Hematopoietic multipotent progenitor cell treated with erythropoietin and hydrocortisone succinate and interleukin-3 and kit ligand, for 15 days (in vitro differentiated cells): ENCODE data around the gene SNX5.

Source experiments
- DNase-seq: peaks from one replicate; pipeline ENCODE4 v3.0.0-alpha.2; 2015; ENCODE audit warnings: low spot score

The SNX5 gene

DNA sequence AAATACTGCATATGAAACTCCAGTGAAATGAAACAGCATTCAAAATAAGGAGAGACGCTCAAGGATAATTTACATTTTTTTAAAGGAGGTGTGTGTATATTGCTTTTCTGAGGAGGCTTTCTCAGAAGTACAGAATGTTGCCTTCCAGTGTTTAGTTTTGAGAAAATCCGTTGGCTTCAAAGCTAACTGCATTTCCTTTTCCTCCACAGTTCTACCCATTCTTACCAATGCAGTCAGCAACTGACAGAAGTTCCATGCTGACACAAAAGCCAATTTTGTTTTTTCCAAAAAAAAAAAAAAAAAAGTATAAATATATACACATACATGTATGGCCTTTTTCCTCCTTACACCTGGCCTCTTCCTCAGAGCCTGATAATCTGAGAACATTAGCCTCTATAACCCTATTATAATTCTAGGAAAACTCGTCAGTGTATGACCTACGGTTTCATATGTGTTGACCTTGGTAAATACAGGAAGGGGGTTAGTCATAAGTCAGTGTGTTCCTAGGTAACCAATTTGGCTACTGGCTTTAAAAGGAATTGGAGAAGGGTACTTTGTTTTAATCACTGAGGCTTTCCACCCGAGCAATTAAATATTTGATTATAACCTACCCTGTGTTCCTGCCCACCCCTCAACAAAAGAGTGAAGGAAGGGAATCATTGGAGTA, 24.4 kb upstream of the SNX5 start:
- no peak for DNase-seq

DNA sequence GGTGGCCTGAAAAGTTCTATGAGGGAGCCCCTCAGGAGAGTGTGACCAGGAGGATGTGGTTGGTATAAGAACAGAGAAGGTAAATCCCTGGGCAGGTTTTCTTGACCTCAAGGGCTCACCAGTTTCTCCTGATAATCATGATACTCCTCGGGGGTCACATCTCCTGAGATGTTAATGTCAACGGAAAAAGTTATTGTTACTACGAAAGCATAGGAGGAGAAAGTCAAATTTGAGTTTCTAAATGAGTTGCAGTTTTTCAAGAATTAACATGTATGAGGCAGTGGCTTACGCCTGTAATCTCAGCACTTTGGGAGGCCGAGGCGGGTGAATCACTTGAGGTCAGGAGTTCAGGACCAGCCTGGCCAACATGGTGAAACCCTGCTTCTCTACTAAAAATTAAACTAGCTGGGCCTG, 23.6 kb upstream of the SNX5 start:
- DNase-seq, result no peak

DNA sequence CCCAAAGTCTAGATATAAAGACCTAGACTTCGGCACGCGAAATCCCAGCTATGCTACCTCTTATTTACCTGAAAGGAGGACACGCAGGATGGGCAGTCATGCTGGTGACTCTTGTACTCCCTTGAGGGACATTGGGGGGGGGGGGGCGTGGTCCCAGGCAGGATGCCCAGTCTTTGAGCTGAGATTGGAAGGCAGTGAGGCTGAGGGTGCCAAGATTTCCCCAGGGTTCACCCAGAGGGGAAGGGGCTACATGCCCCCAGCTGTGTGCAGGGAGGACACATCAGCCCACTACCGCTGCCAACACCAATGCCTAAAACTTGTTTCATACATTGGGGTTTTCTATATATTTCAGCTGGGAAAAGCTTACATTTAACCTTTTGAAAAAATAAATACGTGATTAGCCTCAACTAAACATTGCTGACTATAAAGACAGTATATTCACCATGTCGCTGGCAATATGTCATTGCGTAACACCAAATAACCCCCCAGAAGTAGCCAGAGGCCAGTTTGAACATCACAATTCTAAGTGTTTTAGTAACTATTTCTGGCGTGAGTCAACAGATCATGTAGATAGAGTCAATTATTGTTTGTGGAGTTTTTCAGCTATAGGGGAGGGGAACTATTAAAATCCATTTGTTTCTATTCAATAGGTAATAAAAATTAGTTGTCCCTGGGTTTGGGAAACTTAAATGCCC, 21.8 kb upstream of the SNX5 start:
- DNase-seq, result no peak

DNA sequence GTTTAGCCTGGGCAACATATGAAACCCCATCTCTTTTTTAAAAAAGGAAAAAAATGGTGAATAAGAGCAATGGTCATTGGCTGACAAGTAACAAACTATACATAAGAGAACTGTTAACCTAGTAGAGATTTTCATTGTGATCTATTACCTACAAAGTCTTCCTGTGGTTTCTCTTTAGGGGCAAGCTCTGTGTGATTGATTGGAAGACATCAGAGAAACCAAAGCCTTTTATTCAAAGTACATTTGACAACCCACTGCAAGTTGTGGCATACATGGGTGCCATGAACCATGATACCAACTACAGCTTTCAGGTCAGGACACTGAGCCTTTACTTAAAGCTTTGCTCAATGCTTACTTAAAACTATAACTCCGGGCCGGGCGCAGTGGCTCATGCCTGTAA, 19.4 kb upstream of the SNX5 start:
- no peak for DNase-seq

DNA sequence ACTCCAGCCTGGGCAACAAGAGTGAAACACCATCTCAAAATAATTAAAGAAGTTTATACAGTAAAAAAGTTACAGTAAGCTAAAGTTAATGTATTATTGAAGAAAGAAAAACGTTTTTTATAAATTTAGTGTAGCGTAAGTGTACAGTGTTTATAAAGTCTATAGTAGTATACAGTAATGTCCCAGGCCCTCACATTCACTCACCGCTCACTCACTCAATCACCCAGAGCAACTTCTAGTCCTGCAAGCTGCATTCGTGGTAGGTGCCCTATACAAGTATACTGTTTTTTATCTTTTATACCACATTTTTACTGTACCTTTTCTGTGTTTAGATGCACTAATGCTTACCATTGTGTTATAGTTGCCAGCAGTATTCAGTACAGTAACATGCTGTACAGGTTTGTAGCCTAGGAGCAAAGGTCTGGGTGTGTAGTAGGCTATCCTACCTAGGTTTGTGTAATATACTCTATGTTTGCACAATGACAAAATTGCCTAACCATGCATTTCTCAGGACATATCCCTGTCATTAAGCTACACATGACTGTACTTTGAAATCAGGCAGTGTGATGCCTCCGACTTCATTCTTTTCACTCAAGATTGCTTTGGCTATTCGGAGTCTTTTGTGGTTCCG, 16.9 kb upstream of the SNX5 start:
- DNase-seq, result no peak

DNA sequence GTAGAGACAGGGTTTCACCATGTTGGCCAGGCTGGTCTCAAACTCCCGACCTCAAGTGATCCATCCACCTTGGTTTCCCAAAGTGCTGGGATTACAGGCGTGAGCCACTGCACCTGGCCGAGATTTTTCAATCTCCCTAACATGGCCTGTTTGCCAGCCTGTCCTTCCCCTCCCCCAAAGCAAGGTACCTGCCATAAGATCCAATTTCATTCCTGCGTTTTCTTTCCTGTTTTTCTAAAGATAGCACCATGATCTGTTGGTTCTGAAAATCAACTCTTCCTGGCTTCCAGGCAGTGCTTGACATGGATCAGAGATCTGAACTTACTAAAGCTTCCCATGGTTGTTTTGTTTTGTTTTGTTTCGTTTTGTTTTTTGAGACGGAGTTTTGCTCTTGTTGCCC, 7.7 kb upstream of the SNX5 start:
- DNase-seq, result no peak

DNA sequence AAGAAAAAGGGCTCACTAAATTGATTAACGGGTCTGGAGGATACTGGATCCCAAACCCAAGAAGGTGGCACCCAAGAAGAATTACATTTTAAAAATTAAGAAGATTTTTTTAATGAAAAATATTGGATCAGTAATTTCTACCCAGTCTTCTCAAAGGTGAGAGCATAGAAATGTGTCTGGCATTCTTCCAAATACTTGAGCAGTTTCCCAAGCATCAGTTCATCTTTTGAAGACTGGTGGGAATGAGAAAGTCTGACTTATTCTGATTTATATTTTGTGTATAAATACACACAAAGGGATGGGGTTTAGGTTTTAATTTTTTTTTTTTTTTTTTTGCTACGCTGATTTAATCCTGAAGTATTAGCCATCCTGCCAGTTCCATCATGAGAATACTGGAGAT, 3.5 kb upstream of the SNX5 start:
- peak; percentile 52 for DNase-seq

DNA sequence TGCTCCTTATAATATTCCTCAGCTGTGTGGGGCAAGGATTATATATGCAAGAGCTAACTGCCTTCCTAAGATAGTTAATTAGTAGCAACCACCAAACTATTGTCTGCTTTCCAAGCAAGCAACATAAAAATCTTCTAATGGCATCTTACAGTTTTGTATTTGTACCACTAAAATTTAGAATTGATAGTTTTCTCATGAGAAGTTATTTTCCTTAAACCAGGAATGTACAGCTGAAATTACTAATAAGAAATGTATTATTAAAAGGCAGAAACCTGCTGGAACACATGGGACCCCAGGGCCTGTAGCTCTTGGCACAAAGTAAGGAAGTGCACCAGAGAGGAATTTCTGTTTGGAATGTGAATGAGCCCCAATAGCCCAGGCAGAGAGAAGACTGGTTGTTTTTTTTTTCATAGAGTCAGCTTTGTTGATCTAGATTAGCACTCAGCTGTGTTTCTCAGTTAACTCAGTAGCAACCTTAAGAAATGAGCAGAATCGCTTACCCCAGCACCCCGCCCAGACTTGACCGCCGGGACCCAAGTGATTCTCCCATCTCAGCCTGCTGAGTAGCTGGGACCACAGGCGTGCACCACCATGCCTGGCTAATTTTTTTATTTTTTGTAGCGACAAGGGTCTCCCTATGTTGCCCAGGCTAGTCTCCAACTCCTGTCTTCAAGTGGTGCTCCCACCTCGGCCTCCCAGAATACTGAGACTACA, 2.9 kb upstream of the SNX5 start:
- DNase-seq, result peak; percentile 54

DNA sequence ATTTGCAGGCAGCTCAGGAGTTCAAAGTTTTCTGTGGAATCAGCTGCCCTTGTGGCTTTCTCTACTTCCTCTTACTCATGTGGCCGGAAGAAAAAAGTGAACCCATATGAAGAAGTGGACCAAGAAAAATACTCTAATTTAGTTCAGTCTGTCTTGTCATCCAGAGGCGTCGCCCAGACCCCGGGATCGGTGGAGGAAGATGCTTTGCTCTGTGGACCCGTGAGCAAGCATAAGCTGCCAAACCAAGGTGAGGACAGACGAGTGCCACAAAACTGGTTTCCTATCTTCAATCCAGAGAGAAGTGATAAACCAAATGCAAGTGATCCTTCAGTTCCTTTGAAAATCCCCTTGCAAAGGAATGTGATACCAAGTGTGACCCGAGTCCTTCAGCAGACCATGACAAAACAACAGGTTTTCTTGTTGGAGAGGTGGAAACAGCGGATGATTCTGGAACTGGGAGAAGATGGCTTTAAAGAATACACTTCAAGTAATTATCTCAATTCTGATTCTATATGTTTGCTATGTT, 1.4 kb upstream of the SNX5 start:
- peak; percentile 43 for DNase-seq

DNA sequence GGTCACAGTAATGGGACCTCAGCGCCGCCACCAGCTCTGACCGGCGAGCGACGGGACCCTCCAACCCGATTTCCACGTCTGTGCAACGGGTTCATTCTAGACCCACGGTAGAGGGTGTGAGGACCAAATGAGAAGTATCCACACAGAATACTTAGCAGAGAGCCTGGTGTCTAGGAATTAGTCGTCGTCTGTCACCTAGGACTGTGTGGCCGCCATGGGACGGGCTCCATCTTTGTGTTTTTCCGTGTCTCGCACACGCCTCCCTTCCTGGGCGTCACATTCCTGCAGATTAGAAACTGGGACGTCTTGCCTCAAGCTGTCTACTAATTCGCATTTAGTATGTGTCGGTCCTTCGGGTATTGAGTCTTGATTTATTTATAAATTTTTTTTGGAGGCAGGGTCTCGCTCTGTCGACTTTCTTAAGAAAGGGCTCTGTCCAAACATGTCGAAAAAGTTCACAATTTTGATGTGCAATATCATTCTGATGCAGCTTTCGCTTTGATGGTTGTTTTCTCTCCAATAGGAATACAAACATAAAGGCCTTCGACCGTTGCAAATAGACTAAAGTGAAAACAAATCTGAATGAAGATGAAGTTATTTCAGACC, 787 bp upstream of the SNX5 start:
- peak; percentile 66 for DNase-seq

DNA sequence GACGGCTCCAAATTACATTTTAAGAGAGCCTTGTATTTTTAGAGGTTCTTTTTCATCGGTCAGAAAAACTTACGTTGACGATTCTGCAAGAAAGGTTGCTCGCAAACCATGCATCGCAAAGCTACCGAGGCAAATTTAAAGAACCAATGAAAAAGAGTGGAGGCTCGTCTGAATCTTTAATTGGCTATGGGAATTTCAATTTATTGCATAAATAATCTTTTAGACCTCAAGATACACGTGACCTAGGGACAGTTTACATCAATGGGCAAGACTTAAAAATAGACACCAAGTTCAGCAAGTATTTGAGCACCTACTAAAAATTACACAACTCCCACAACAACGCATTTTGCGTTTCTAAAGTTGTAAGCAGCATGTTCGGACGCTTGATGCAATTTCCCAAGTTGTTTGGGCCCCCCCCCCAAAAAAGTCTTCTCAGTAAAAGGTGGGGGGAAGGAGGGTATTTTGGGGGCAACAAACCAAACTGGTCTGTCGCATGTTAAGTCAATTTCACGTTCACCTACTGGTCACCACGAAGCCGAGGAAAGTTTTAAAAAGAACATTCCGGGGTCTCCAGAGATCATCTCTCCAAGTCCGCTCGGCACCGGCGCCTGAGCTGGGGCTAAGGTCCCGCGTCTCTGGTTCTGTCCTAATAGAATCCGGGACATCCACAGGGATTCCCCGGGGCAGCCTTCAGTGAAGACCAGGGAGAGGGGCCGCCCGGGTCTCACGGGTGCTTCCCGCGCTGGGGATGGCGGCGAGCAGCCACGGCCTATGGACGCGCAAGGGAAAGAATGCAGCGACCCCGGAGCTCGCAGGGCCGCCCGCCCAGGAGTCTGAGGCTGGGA, 851 bp downstream of the SNX5 start:
- peak; percentile 53 for DNase-seq

DNA sequence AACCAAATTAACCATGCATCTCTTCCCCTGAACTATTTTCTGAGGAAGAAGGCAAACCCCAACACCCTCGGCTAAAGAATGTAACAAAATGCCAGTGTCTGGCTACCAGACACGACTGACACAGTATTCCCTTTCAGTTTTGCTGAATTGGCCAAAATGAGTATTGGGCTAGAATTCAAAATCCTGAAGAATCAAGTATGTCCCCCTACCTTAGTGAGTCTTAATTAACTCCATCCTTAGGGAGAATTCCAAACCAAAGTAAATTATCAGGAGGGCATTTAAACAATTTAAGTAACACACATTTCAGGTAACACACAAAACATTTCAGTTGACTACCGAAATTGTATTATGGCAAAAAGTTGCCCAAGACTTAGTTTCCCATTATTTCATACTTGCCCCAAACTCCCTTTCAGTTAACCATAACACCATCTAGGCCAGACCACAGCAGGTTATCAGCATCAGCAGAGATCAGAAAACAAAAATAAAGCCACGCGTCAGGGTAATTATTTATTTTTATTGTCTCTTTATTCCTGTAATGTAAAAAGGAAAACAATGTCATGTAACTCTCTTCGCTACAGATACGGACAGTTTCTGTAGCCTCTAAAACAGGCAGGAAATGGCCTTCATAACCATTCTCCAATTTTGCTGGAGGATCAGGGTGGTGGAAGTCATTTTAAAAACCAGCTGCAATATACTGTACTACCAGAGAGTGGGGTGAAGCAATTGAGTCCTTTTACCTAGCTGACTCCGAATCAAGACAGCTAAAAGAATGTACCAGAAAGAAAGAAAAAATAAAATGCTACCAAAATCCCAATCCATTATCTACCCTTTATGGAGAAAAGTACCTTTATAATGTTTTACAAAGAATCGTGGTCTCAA, 1.9 kb downstream of the SNX5 start:
- DNase-seq, result peak; percentile 56

DNA sequence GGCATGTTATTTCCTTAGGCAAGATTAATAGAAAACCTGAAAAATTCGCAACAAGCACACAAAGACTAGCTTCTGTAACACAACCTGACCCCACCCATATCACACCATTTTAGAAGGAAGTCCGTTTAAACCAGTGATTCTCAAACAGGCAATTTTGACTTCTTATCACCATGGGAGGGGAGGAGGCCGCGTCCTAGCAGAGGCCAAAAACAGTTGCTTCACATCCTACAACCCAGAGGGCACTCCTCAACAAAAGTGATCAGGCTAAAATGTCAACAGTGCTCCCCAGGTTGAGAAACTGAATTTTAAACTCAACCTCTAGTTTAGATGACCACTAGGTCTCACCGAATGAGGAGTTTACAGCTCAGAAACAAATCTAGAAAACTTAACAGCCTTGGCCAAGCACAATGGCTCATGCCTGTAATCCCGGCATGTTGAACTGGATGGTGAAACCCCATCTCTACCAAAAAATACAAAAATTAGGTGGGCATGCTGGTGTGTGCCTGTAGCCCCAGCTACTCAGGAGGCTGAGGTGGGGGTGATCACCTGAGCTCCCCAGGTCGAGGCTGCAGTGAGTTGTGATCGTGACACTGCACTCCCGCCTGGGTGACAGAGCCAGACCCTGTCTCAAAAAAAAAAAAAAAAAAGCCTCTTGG, 3.4 kb downstream of the SNX5 start:
- DNase-seq, result peak; percentile 61

DNA sequence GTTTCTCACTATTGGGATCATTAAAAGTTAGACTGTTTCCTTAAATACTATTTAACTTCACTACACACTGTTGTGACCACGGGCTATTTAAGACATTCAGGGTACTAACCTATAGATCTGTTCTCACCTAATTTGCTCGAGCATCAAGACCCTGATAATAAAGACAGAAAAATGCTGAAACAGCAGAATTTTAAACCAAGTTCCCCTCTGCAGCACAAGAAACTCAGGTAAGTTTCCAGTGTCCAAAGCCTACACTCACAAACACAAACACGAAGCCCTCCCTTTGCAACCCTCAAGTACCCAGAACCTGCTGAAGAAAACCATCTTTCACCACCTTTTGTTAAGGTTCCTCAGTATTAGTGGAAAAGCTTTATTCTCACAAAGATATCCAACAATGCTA, 4.0 kb downstream of the SNX5 start:
- no peak for DNase-seq

DNA sequence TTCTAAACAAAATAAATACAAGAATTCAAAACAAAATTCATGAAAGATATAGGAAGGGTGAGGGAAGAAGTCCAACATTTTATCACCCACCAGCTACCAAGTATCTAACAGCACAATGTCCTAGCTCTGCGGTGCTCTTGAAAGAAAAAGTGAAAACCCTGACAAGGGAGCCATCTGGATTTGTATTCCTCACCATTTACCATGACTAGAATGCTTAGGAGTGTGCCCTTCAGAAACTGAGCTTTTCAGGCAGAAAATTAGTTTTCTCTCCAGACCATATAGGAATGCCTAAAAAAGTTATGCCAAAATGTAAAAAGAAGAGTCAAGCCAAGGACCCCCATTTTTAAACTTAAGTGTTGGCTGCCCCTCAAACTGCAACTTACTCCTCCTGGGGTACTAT, 4.5 kb downstream of the SNX5 start:
- DNase-seq, result no peak

DNA sequence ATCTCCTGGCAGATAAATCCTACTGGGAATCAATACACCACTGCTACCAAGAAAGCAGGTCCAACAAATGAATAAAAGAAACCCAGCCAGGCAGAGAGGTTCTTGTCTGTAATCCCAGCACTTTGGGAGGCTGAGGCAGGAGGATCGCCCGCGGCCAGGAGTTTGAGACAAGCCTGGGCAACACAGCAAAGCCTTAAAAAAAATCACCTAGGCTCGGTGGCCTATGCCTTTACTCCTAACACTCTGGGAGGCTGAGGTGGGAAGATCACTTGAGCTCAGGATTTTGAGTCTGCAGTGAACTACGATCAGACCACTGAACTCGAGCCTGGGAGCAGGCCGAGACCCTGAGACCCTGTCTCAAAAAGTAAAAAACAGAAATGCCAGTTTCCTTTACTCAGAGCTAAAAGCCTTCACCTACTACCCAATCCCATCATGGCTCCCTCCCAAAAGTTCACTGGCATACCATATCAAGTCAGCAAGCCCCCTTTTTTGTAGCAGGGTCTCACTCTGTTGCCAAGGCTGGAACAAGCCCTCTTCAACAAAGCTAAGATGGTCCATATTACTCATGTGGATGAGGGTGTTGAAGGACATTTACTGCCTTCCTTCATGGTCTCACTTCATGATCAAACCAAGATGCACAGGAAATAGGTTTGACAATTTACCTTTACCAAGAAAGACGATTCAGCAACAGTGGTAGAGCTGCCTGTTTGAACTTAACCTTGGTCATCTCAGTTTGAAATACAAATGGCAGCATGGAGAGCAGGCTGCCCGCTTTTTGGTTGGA, 5.3 kb downstream of the SNX5 start:
- DNase-seq, result no peak

DNA sequence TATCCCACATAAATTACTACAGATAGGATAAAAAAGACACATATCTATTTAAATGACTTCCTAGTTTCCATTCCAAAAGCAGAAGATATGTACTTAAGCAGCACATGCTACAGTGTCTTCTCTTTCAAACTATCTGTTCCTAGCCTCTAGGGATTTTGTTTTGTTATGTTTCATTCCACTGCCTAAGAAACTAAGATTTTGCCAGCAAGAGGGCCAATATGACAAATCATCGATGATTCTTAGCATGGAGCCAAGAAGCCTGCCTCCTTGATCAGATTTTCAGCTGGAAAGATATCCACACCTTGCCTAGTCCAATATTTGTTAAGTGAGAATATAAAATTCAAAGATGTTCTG, 7.0 kb downstream of the SNX5 start:
- DNase-seq, result no peak

DNA sequence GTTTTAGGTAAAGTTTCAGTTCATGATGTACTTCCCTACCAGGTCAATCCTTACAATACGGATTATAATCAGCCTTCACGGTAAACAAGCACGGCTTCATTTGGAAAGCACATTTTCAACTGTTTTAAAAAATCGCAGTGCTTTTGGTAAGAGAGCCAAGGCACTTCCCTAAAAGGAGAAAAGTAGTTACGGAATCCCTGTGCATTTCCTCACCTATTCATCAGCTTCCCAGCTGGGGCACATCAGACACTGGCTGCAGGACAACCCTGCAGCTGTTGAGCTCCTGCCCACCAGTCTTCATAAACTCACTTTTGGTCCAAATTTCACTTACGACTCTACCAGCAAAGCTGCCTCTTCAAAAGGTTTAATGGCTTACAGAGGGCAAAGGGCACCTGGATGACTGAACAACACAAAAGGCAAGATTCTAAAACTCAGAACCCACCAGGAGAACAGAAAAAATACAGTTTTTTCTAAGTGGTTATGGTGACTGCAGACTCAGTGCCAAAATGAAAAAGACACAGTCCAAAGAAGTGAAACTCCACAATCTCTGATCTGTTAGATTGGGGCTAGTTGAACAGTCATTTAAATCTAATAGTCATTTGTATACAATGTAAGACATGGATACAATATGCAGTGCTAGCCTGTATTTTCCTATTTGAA, 7.5 kb downstream of the SNX5 start:
- DNase-seq, result no peak
